ENCODE data around the gene RENBP.

The RENBP gene

DNA sequence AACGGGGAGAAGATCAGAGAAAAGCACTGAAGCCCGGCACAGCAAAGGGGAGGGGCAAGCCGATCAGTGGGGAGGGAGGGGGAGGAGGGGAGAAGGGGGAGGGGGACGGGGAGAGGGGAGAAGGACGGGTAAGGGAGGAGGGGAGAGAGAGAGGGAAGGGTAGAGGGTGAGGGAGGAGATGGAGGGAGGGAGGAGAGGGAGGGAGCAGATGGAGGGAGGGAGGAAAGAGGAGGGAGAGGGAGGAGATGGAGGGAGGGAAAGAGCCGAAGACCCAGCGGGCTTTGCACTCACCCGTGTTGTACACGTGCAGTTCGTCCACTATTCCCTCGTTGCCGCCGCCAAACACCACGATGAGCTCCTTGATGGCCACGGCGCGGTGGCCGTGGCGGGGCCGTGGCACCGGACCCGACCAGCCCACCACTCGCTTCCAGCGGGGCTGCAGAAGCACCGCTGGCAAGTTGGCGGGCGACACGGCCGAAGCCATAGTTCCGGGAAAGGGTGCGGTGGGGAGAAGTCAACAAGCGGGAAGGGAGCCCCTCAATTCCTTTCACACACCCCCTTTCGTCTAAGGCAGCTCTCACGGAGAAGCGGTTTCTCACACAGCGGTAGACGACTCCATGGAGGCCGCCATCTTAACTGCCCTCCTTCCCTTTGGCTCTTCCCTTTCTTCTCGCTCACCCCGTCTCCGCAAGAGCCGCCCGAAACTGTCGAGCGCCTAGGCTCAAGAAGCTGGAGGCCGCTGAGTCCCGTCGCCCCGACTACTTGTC, 26.1 kb upstream of the RENBP start:
- peak; percentile 12 for DNase-seq

DNA sequence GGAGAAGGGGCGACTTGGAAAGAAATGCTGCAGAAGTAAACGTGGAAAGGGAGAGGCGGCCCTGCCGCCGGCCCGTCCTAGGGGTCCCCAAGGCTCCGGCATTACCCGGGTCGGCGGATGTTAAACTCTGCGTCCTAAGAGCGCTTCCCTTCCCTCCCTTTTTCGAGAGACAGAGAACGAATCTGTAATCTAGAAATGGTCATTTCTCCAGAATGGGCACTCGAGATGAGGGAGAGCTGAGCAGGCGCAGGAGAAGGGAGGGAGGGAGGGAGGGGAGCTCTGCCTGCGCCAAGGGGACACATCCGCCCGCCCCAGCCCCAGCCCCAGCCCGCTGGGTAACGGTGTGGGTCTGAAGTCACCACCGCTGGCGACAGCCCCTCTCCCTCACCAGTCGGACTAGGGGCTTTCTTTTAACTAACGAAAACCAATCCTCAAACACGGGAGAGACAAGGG, 25.5 kb upstream of the RENBP start:
- DNase-seq: peak; percentile 10

DNA sequence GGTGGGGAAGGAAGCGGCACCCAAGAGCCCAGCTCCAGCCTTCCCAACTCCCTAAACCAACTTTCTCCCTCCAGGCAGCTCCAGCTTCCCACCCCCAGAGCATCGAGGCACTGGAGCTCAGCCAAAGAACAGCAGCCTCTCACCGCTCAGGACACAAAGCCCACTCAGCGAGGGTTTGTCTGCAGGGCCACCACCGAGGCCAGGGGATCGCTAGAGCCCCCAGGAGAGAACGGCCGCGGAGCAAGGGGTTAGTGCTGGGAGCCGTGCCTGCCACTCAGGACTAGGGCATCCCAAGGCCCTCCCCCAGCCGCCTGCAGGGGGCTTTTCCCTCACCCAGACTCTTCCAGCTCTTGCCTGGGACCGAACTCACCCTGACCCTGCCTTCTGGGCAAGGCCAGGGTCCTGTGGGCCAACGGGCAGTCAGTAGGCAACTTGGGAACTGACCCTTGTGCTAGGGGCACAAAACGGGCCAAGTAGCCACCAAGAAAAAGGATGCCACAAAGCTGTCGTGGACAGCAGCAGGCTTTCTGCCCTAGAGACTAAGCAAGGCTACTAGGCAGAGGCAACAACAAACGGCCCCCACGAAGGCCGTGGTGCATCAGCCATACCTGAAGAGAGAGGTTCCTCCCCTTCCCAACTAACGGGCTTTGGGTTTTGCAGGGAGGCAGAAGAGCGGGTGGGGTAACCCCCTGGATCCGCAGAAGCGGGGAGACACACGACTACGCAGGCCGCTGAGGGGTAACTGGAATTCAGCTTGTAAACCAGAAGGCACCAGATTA, 24.9 kb upstream of the RENBP start:
- peak; percentile 5 for DNase-seq

DNA sequence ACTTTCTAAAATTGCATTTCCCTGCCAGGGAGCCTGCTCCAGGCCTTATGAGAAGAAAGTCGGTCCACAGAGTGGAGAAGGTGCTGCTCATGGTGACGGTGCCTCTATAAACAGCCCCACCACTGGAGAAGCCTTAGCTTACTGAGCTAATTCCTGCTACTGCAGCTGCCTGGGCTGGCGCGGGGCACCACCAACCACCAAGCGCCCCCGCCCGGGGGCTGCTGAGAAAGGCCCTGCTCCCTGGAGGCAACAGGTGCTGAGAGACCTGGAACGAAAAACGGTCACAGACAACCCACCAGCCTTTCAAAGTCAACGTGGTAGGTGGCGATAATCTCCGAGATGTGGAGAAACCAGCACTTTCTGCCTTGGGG, 24.3 kb upstream of the RENBP start:
- DNase-seq: peak; percentile 8

DNA sequence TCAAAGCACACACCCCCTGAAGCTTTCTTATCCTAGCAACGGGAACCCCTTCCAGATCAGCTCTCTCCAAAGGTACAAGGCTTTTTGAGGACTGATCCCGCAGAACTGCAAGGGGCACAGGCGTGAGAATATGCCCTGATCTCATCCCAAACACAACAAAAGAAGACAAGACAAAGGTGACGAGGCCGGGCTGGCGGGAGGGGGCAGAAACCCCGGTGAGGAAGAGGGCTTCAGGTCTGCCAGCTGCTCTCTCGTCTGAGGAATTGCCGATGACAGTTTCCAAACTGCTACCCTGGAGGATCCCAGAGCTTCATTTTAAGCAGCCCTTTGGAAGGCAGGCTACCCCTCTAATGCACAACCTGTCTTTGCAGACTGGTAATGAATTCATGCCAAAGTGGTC, 23.8 kb upstream of the RENBP start:
- peak; percentile 2 for DNase-seq

DNA sequence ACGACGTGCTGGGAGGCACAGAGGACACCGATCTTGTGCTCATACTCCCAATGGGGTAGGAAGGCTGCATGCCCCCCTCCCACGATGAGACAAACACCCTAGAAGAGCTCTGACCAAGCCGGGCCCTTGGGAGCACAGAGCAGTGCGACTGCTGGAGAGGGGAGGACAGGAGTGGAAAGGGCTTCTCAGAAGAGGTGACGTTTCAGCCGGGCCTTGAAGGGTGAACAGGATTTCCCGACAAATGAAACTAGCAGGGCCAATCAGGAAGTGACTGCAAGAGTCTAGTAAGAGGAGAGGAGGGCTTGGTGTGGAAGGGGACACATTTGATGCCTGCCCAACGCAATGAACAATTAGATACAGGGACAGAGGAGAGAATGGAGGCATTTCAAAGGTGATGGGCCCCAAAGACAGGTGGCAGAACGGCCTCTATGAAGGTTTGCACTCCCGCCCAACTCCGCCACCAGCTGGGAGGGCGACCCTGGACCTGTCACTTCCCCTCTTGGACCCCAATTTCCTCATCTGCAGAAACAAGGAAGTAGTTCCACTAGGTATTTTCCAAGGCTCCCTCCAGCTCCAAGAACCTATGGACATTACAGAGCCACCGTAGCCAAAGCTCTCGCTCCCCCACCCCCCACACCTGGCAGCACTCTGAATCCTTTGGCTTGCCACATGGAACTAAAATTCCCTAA, 23.2 kb upstream of the RENBP start:
- peak; percentile 66 for DNase-seq

DNA sequence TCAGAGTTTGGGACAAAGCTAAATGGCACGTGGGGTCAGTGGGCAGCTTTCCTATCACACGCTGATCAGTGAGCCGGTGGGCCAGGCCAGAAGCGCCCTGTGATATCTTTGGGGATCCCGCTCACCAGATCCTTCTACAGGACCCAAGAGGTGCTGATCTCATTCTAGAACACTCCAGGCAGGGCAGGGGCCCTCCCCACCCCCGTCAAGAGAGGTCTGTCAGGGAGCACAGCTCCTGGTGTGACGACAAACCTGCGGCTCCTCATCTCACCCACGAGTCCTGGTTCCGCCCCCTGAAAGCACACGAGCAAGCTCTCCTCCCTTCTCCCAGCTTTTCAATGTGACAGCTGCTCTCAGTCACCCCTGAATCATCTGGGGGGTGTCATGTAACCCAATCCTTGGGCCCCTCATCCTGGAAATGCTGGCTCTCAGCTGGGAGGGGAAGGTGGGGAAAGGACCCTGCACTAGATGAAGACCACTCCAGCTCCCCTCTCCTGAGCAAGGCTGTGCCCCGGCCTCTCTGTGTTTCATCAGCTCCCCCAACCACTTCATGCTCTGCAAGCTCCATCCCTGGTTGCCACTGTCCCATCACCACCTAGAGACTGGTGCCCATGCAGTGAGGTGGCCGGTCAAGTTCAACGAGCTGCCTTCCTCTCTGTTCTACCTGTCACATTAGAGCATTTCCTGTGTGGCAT, 22.5 kb upstream of the RENBP start:
- DNase-seq: peak; percentile 2

DNA sequence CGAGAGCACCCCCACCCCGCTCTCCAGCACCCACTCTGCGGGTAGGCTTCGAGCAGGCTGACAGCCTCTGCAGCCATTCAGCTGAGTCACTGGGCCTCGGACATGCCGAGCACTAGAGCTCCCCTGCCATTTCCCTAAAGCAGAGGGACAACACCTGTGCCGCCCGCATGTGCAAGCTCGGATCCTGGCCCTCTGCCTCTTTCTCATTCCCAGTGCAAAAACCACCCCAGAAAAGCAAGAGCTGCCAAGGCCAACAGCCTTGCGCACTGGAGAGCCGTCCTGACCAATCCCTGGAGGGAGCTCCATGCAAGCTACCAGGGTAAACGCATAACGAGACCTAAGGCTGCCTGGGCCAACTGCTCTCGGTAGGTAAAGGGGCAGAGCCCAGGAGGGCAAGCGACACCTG, 21.8 kb upstream of the RENBP start:
- no peak for DNase-seq

DNA sequence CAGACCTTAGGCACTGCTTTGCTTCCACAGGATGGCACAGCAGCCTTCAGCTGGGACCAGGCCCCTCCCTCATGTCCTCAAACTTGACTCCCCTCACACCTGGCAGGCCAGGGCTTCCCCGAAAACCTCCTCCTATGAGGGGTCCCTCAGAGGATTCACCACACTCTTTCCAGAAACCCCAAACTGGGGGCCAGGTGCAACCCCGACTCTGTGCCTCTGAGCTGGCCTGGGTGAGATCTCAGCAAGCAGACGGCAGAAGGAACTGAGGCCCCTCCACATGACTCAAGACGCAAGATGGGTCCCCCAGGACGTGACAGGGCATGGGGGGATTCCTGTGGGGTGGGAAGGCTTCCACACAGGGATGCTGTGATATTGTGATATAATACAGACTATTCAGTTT, 21.0 kb upstream of the RENBP start:
- DNase-seq: no peak

DNA sequence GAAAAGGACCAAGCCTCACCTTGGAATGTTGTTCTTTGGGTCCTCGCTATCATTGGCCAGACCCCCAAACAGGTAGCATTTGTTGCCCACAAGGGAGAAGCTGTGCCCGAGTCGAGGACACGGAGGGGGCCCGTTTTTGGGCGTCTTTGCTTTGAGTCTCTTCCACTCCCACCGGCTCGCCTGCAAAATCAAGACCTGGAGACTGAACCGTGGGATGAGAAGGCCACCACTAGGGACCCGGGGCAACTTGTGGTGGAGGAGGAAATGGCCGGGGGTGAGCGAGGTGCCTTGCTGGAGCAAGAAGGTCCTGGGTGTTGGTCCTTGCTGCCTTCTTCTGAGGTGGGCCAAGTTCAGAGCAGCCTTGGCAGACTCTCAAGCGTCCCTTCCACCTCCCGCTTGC, 19.7 kb upstream of the RENBP start:
- no peak for DNase-seq

DNA sequence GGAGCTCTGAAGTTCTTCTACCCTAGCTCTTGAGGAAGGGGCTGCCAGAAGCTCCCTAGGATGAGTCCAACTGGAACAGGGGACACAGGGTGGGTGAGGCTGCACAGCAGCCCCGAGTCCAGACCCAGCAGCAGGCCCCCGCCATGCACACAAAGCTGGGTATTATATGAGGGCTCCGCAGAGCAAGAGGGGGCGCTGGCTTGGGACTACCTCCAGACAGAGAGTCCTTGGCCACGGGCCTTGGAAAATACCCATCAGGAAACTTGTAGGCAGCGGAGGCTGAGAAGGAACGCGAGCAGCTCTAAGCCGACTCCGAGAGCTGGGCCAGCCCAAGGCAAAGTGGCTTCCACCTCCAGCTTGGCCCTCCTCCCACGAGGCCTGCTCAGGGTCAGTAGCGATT, 19.1 kb upstream of the RENBP start:
- no peak for DNase-seq

DNA sequence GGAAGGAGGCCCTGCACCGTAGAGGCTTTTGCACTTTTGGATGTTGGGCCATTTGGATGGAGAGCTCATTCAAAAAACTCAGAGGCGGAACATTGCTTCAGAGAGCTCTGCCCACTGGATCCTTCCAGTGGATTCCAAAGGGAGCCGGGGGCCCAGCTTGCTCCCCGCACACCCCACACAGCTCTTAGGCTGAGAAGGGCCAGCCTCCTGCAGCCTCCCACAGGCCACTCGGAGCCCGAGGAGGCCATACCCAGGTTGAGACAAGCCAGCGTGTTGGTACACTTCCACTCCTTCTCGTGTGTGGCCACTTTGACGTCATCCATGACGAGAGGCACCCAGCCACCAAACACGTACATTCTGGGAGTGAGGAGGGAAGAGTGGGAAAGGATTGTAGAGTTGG, 16.8 kb upstream of the RENBP start:
- DNase-seq: no peak

DNA sequence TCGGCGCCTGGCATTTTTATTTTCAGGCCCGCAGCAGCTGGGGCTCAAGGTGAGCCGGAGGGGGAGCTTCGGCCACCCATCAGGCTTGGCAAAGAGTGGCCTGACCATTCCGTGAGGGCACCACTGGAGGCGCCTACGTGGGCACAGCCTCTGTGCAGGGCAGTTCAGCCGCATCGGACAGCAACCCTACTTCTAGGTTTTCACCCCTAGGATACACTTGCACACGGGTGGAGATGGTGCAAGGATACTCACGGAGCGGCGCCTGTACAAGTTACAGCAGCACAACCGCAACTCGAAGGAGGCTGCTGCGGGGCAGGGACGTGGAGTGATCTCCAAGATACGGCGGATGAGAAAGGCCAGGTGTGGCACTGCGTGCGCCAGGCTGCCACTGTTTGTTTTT, 16.3 kb upstream of the RENBP start:
- DNase-seq: no peak

DNA sequence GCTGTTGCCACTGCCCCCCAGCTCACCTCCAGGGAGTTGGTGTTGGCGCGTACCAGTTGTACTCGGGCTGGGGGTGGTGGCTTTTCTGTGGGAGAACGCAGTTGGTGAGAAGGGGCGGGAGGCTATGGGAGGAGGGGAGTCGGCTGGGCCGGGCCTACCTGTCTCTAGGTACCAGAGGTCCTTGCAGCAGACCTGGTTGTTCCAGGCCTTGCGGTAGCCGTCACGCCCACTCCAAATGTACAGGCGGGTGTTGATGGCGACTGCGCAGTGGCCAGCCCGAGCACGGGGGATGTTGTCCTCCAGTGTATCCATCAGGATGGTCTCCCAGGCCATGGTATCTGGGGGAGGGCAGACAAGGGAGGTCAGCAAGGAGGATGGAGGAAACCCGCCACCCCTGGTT, 15.6 kb upstream of the RENBP start:
- DNase-seq: no peak

DNA sequence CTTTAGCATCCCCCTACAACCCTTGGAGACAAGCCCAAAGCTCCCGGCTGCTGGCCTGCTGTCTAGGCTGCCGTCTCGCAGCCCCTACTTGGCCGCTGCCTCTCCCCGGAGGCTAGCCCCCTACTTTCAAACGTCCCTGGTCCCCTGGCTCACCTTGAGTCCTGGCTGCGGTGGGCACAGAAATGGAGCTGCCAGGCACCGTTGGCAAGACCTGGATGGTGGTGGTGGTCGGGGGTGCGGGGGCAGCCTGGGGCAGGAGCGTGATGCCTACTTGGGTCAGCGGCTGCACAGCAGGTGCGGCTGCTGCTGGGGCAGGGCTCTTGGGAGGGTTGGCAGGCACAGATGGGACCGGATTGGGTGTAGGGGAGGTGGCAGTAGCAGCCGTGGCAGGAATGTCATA, 15.2 kb upstream of the RENBP start:
- no peak for DNase-seq

DNA sequence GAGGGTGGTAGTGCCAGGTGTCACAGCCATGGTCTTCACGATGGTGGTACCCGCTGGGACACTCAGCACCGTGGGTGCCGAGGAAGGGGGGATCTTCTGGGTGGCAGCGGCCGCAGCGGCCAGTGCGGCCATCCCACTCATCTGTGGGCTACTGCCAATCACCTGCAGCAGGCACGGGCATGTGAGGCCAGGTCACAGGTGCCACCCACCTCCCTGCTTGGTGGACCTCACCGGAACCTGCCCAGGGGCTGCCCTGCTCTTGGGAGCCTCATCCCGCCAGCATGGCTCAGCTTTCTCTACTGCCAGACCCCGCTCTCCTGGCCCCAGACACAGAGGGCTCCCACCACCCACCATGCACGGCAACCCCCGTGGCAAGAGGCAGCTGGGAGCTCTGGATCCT, 14.2 kb upstream of the RENBP start:
- DNase-seq: no peak

DNA sequence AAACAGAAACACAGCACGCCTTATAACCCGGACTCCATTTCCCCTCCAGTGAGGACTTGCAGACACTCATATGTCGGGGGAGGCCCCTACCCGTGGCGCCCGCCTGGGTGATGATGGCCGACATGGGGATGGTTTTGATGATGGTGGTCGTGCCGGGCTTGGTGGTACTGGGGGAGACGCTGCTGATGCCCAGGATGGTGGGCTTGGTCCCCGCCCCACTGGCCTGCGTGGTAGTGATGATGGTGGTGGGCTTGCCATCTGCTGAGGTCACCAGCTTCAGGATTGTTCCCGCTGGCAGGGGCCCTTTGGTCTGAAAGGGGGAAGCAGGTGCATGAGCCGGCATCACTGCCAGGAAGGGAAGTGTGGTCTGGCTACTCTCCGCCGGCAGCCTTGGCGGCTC, 12.8 kb upstream of the RENBP start:
- no peak for DNase-seq

DNA sequence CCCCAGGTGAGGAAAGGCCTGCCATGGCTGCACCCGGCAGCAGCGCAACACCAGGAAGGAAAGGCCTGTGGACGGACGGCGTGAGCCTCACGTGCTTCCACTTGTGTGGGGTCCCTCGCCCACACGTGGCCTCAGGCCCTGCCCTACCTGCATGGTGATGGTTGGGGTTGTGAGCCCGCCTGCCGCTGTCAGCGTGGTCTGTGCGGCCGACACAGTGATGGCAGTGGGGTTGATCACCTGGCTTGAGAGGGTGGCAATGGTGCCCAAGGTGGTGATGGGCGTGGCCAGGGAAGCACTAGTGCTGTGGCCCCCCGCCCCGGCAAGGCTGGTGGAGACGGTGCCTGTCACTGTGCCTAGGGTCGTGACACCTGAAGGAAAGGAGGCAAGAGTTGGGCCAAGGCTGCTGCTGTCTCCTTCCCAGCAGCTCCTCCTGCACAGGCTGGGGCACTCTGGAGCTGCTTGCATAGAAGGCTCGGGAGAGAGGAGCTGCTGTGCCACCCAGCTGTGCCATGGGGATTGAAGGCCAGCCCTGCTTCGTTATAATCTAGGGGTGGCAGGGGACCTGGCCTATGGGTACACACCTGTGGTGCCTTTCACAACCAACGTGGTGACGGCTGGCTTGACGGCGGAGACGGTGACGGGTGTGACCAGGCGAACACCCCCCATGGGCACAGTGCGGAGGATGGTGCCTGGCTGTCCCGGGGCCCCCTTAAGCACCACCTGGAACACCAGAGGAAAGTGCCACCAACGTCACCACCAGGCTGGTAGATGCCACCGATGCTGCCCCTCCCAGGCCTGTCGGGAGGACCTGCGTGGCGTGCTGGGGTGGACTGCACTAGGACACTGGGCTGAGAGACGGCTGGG, 11.8 kb upstream of the RENBP start:
- no peak for DNase-seq

DNA sequence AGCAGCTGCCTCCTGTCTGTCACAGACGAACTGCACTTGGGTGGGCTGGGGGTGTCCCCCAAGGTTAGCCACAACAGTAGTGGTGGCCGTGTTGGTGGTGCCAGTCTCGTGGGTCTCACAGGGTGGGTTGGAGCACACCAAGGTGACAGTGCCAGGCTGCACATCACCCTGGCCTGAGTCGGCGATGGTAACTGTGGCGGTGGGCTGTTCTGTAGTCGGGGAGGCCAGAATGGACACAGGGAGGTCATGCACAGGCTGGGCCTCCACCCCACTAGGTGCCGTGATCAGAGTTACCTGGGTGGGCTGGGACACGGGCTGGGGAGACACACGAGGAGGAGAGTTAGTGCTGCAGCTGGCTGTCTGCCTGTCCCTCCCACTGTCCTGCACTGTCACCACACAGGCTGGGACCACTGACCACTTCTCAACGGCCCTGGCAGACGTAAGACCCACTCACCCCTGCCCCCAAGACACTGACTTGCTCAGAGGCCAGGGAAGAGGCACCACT, 10.8 kb upstream of the RENBP start:
- no peak for DNase-seq

DNA sequence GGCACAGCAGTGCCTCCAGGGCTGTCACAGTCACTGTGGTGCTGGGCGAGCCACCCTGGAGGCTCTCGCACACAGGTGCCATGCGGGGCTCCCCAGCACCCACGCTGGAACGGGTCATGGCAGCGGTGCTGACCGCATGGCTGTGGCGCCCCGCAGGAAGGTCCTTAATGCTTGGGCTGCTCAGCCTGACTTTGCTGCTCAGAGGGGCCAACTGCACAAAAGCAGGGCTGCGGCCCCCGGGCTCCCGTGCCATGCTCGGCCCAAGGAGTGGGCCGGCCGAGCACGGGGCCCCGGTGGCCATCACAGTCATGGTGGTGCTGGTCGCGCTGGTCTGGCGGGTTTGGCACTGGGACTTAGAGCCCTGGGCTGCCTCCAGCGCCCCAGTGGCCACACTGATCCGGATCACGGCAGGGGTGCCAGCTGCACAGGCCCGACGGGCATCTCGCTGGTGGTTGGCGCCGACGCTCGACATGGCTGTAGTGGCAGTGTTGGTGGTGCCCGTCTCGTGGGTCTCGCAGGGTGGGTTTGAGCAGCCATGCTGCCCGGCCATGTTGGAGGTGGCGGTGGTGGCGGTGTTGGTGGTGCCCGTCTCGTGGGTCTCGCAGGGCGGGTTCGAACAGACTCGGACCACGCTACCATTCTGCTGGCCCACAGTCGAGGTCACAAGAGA, 10.2 kb upstream of the RENBP start:
- DNase-seq: no peak

DNA sequence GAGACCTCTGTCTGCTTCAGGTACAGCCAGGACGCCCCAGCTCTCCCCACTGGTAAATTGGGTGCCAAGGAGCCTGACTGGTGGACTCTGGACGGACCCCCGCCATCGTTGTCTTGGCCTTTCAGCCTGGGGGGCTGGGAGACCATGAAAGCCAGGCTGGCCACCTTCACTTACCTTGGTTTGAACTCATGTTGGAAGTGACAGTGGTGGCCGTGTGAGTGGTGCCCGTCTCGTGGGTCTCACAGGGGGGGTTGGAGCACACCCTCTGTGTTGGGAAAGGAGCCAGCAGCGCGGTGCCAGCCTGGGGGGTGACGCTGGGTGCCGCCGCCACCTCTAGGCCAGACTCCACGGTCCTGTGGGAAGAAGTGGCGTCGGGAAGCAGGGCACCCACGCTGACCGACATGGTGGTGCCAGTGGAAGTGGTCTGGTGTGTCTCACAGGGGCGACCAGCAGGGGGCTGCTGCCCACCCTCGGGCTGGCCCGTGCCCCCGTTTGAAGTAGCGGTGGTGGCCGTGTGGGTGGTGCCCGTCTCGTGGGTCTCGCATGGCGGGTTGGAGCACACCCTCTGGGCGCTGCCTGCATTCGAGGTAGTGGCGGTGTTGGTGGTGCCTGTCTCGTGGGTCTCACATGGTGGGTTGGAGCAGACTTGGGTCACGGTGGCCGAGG, 9.6 kb upstream of the RENBP start:
- no peak for DNase-seq

All from suppressor macrophage treated with lipopolysaccharide for 4 hours (primary cell).